Cardiac muscle cell (in vitro differentiated cells and primary cell): ENCODE results near the gene UNC5C. TPM values are rescaled to one million over a fixed set of nuclear protein-coding genes. Genes with fewer than 3 reads are reported as not detected.
"Not testable (repeated sequence)": the region's sequence is repeated elsewhere in the genome, so short reads cannot be mapped to it uniquely, and the experiment has no call there.

Experiments
- DNase-seq, 2 donors: peaks; one replicate each; pipeline versions ENCODE4 v3.0.0 to v3.0.0-alpha.2; 2010 to 2017; ENCODE audit warnings: low read depth in 1 of 2, low spot score in 1 of 2
- H3K27ac ChIP-seq: fragments of 200-600 bp; sonication (generic); 2 replicates; pipeline ENCODE4 v1.5.1; 2016
- H3K27me3 ChIP-seq: fragments of 200-600 bp; sonication (generic); 2 replicates; pipeline ENCODE4 v1.6.0; 2016; ENCODE audit warnings: control low read depth
- H3K36me3 ChIP-seq: fragments of 200-600 bp; sonication (generic); 2 replicates; pipeline ENCODE4 v1.5.1; 2016; ENCODE audit warnings: control low read depth
- H3K4me1 ChIP-seq: fragments of 200-600 bp; sonication (generic); 2 replicates; pipeline ENCODE4 v1.8.1; 2017; ENCODE audit warnings: low read depth, mild to moderate bottlenecking, mixed run types
- H3K4me3 ChIP-seq: fragments of 200-600 bp; sonication (generic); 2 replicates; pipeline ENCODE4 v1.5.1; 2016; ENCODE audit warnings: mild to moderate bottlenecking
- H3K9me3 ChIP-seq: fragments of 200-600 bp; sonication (generic); 2 replicates; pipeline ENCODE4 v1.5.1; 2017; ENCODE audit warnings: low read depth, mild to moderate bottlenecking, control low read depth
- CTCF ChIP-seq: IDR thresholded peaks from 2 replicates; pipeline ENCODE4 v1.5.1; 2012; ENCODE audit warnings: low read depth, mild to moderate bottlenecking, low read length
- polyA plus RNA-seq: library from polyadenylated mRNA; unstranded; fragments of >200 nt; fragmentation: Nextera tagmentation; extraction: Ambion mirVana; gene quantifications from 2 replicates; pipeline ENCODE4 v1.2.1, GENCODE V29; 2016
- total RNA-seq: library from RNA; depleted of rRNA; stranded (reverse); fragments of >200 nt; gene quantifications from 2 replicates; pipeline ENCODE4 v1.2.3, GENCODE V29; 2016

The UNC5C gene
- total and polyA plus RNA-seq, 2 experiments from 2014 or later: 13.4 to 28.4 TPM

DNA sequence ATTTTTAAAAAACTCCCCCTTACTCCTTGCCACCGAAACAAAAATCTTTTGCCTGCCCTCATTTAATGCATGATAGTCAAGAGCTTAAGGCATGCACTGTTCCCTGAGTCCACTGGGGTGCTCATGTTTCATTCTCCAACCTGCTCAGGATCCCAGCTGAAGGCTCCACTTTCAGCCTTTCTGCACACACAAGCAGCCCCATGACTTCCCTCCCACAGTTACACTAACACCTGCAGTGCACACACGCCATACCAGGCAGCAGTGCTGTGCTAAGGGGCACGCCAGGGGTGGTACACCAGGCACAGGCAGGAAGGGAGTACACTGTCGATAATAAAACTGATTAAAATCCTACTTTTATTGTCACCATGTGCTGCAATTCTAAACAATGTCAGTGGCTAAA lies 405.8 kb downstream of the UNC5C start:
- Histone ChIP-seq H3K36me3 (no peaks in the 10 kb centered on the region), H3K27ac (no peak overlapping the region), H3K4me1 (no peaks in the 10 kb centered on the region), H3K9me3 (no peaks in the 10 kb centered on the region), H3K27me3 (no peaks in the 10 kb centered on the region), H3K4me3 (no peak overlapping the region)
- TF ChIP-seq CTCF: no peak
- DNase-seq: peak in 1 of 2 donors; percentile 44

DNA sequence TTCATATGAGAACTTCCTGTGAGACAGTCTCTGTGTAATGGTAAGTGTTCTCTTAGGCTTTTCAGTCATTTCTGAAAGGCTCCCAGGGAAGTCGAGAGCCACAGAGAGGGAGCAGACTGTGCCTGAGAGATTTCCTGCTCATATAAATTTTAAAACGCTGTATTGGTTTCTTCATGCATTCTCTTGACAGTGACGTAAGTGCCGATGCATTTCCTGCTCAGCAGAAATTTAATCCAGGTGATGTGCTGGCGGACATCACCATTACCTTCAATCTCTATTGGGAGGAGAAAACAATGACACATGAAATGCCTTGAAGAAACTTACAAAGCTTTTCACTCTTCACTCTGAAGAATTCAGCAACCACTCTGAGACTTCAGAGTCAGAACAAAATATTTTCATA lies 407.4 kb downstream of the UNC5C start:
- Histone ChIP-seq H3K27ac (no peak overlapping the region), H3K4me3 (no peak overlapping the region), H3K27me3 (no peaks in the 10 kb centered on the region), H3K4me1 (no peaks in the 10 kb centered on the region), H3K9me3 (no peaks in the 10 kb centered on the region), H3K36me3 (no peaks in the 10 kb centered on the region)
- TF ChIP-seq CTCF: no peak
- DNase-seq: no peak

GRCh38 chr4:95139424-95139823 lies 409.3 kb downstream of the UNC5C start:
- not testable (repeated sequence) for H3K27ac ChIP-seq

GRCh38 chr4:95134016-95134415 lies 414.8 kb downstream of the UNC5C start:
- H3K27me3 ChIP-seq, H3K4me3 ChIP-seq, H3K27ac ChIP-seq, H3K9me3 ChIP-seq, DNase-seq, H3K36me3 ChIP-seq, H3K4me1 ChIP-seq: not testable (repeated sequence)

More at GRCh38 chr4:95139424-95139823, 409.3 kb downstream of the UNC5C start:
- H3K4me3 ChIP-seq, H3K36me3 ChIP-seq, H3K4me1 ChIP-seq, H3K9me3 ChIP-seq, DNase-seq, H3K27me3 ChIP-seq: not testable (repeated sequence)

GRCh38 chr4:95129821-95130311 lies 418.9 kb downstream of the UNC5C start:
- Histone ChIP-seq H3K27me3 (no peaks in the 10 kb centered on the region), H3K27ac (no peak overlapping the region), H3K9me3 (no peaks in the 10 kb centered on the region), H3K36me3 (no peaks in the 10 kb centered on the region), H3K4me3 (no peak overlapping the region), H3K4me1 (no peaks in the 10 kb centered on the region)
- DNase-seq: peak in 1 of 2 donors; percentile 99
- TF ChIP-seq CTCF: no peak

GRCh38 chr4:95129031-95129430 lies 419.7 kb downstream of the UNC5C start:
- TF ChIP-seq CTCF: no peak
- Histone ChIP-seq H3K27ac (no peak overlapping the region), H3K36me3 (no peaks in the 10 kb centered on the region), H3K4me3 (no peak overlapping the region), H3K9me3 (no peaks in the 10 kb centered on the region), H3K4me1 (no peaks in the 10 kb centered on the region), H3K27me3 (no peaks in the 10 kb centered on the region)
- DNase-seq: peak in 1 of 2 donors; percentile 11
